ENCODE data around the gene PEX11B.

The PEX11B gene

GRCh38 chr1:145868232-145868631 is 50.3 kb downstream of the PEX11B start:
- no peak for DNase-seq

GRCh38 chr1:145863282-145864018 is 55.1 kb downstream of the PEX11B start:
- DNase-seq: no peak

Data from cortex of kidney (tissue), 1 donor.